Measurements from ENCODE around the gene ATXN10. TPM values are rescaled to one million over a fixed set of nuclear protein-coding genes. Genes with fewer than 3 reads are reported as not detected.

ATXN10 gene
- total RNA-seq, 1 donor from 2014 or later = 92.4 TPM

Other genes with a start within 250 kb of the ATXN10 start
- gene FBLN1, start 169.0 kb upstream of the ATXN10 start, total RNA-seq = 0.34 and 0.56 TPM in 2 replicates

Measured in dermis blood vessel endothelial cell (primary cell).